PC-9 (cell line): ENCODE data around the gene TNK2. TPM values are rescaled to one million over a fixed set of nuclear protein-coding genes. Genes with fewer than 3 reads are reported as not detected.

ENCODE experiments used
- BruUV-seq: library from RNA; stranded (reverse); fragments of 400-500 nt; replicated peaks from 2 replicates; lab custom pipeline; 2021; lab: Mats Ljungman, UMichigan
- CTCF ChIA-PET: fragments of 300-600 bp; sonication (Branson Sonifier 250); formaldehyde crosslinking; loops from one replicate; lab custom pipeline; 2022; ENCODE audit warnings: antibody characterized with exemption; lab: Charles Lee
- POLR2A ChIA-PET: fragments of 300-600 bp; sonication (Branson Sonifier 250); formaldehyde crosslinking; loops from one replicate; lab custom pipeline; 2022; ENCODE audit warnings: antibody characterized with exemption; ENCODE audit not compliant: unreplicated experiment; lab: Charles Lee
- DNase-seq, 2 experiments: peaks; one replicate each; pipeline versions ENCODE4 v3.0.0 to v3.0.0-alpha.2; 2015 to 2022; ENCODE audit warnings: mixed read lengths in 1 of 2
- H2AFZ ChIP-seq: fragments of 200-600 bp; sonication (generic); 2 replicates; pipeline ENCODE4 v1.8.1; 2017; ENCODE audit warnings: antibody characterized with exemption
- H3F3A ChIP-seq: fragments of 200-600 bp; sonication (generic); 2 replicates; pipeline ENCODE4 v1.8.1; 2017; ENCODE audit warnings: antibody characterized with exemption, mild to moderate bottlenecking, low read depth; ENCODE audit not compliant: insufficient read depth
- H3K27ac ChIP-seq: fragments of 200-600 bp; sonication (generic); 2 replicates; pipeline ENCODE4 v1.6.1; 2016; ENCODE audit warnings: mixed run types
- H3K27me3 ChIP-seq: fragments of 200-600 bp; sonication (generic); 2 replicates; pipeline ENCODE4 v1.6.1; 2016; ENCODE audit warnings: low read depth, mixed run types; ENCODE audit not compliant: insufficient read depth
- H3K36me3 ChIP-seq: fragments of 200-600 bp; sonication (generic); 2 replicates; pipeline ENCODE4 v1.6.1; 2016; ENCODE audit warnings: low read depth, mixed run types
- H3K4me1 ChIP-seq: fragments of 200-600 bp; sonication (generic); replicated peaks from 2 replicates; pipeline ENCODE4 v1.6.1; 2016; ENCODE audit warnings: mixed run types; ENCODE audit not compliant: insufficient read depth
- H3K4me2 ChIP-seq: fragments of 200-600 bp; sonication (generic); 2 replicates; pipeline ENCODE4 v1.6.1; 2017; ENCODE audit warnings: mixed run types
- H3K4me3 ChIP-seq: fragments of 200-600 bp; sonication (generic); 2 replicates; pipeline ENCODE4 v1.6.1; 2016; ENCODE audit warnings: mixed run types
- H3K79me2 ChIP-seq: fragments of 200-600 bp; sonication (generic); 2 replicates; pipeline ENCODE4 v1.6.1; 2017; ENCODE audit warnings: low read depth, mixed run types
- H3K9me2 ChIP-seq: fragments of 200-600 bp; sonication (generic); 2 replicates; pipeline ENCODE4 v1.8.1; 2017; ENCODE audit warnings: mild to moderate bottlenecking; ENCODE audit not compliant: insufficient read depth
- H3K9me3 ChIP-seq: fragments of 200-600 bp; sonication (generic); 2 replicates; pipeline ENCODE4 v1.8.1; 2016; ENCODE audit warnings: low read depth; ENCODE audit not compliant: insufficient read depth
- H4K20me1 ChIP-seq: fragments of 200-600 bp; sonication (generic); 2 replicates; pipeline ENCODE4 v1.8.1; 2017; ENCODE audit not compliant: insufficient read depth
- EZH2 ChIP-seq: fragments of 200-600 bp; sonication (generic); IDR thresholded peaks from 2 replicates; pipeline ENCODE4 v1.8.0; 2017; ENCODE audit warnings: antibody characterized with exemption, low read depth
- intact Hi-C: fragments of 100-400 bp; cut with micrococcal nuclease; formaldehyde crosslinking; loops from one replicate; pipeline ENCODE4 v1.10.0; 2022; ENCODE audit not compliant: unreplicated experiment
- total RNA-seq: library from RNA; stranded (reverse); gene quantifications from 2 replicates; pipeline ENCODE4 v1.2.3, GENCODE V29; 2021
- TF ChIP-seq, protein P1 (sequence below): fragments of 200-600 bp; sonication (generic); conservative IDR thresholded peaks from 2 replicates; pipeline ENCODE4 v1.6.1; 2017; ENCODE audit warnings: mixed run types, antibody characterized with exemption, mild to moderate bottlenecking, moderate library complexity

The TNK2 gene
- total RNA-seq, 1 experiment from 2014 or later = 118 TPM

DNA sequence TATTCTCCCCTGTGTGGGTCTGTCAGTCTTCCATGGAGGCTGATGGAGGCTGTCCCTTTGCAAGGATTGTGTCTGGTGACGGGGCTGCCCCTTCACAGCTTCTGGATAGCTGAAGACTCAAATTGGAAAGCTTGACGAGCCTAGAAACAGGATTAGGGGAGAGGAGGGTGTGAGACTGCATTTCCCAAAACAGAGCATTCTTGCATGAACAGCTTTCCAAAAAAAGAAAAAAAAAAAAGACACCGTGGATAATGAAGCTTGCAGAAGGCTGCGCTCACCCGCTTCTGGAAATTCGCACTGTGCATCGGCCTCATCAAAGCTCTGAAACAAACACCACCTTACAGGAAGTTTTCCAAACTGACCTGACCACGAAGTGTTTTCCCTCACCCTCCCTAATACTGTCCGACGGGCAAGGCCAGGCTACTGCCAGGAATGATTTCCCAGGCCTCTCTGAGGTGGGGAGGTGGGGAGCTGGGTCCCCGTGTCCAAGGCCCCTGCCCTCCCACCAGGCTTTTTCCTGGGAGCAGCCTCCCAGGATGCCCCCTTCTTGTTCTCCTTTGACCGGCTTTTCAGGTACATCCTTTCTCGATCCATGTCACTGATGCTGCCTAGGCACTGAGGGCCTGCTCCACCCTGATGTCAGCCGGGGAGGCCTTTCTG is 71.7 kb downstream of the TNK2 start:
- intact Hi-C loops = no loop called here
- Histone ChIP-seq H3F3A (peaks cover 45% of the 10 kb centered on the region; the same call in 1 of the 2 replicates), H3K4me3 (no peak overlapping the region), H3K79me2 (no peaks in the 10 kb centered on the region), H3K4me2 (no peak overlapping the region), H4K20me1 (no peaks in the 10 kb centered on the region), H3K9me3 (no peaks in the 10 kb centered on the region), H3K27me3 (no peaks in the 10 kb centered on the region), H3K36me3 (no peaks in the 10 kb centered on the region), H3K4me1 (peaks cover 5% of the 10 kb centered on the region; the same call in 1 of the 2 replicates), H3K27ac (no peak overlapping the region), H2AFZ (no peak overlapping the region), H3K9me2 (no peaks in the 10 kb centered on the region)
- TF ChIP-seq, protein P1, sequence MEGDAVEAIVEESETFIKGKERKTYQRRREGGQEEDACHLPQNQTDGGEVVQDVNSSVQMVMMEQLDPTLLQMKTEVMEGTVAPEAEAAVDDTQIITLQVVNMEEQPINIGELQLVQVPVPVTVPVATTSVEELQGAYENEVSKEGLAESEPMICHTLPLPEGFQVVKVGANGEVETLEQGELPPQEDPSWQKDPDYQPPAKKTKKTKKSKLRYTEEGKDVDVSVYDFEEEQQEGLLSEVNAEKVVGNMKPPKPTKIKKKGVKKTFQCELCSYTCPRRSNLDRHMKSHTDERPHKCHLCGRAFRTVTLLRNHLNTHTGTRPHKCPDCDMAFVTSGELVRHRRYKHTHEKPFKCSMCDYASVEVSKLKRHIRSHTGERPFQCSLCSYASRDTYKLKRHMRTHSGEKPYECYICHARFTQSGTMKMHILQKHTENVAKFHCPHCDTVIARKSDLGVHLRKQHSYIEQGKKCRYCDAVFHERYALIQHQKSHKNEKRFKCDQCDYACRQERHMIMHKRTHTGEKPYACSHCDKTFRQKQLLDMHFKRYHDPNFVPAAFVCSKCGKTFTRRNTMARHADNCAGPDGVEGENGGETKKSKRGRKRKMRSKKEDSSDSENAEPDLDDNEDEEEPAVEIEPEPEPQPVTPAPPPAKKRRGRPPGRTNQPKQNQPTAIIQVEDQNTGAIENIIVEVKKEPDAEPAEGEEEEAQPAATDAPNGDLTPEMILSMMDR = no peak
- TF ChIP-seq EZH2 = no peak
- CTCF ChIA-PET = interaction anchor here (0.6 kb wide), 1 partner anchor 82 kb away, joined by 5 read pairs; no protein-coding TSS in a partner anchor
- POLR2A ChIA-PET = no interaction called here
- no TSS peak for BruUV-seq
- DNase-seq = no peak

DNA sequence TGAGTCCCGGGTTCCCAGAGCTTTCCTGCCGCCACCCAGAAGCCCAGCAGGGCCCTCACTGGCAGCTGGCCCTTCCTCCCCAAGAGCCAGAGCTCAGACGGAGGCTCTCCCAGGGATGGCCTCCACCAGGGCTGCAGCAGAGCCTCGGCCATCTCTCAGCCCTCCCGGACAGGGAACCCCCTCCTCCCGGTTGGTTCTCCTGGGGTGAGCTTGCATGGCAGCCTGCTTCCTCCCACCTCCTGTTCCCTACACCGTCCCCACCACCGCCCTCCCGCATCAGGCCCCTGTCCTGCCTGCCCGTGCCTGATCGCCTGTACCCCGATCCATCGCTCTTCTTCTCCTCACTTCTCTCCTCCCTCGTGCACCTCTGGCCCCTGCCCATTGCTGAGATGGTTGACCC is 72.6 kb downstream of the TNK2 start:
- no peaks in the 10 kb centered on the region for H3K9me2 ChIP-seq
- H3K36me3 ChIP-seq = no peaks in the 10 kb centered on the region
- H3K27ac ChIP-seq = no peak overlapping the region
- POLR2A ChIA-PET = no interaction called here
- no peak overlapping the region for H3K4me3 ChIP-seq
- TF ChIP-seq EZH2 = no peak
- TF ChIP-seq, protein P1 = no peak
- no peak overlapping the region for H3K4me2 ChIP-seq
- no peaks in the 10 kb centered on the region for H4K20me1 ChIP-seq
- intact Hi-C loops = no loop called here
- no TSS peak for BruUV-seq
- no peaks in the 10 kb centered on the region for H3K79me2 ChIP-seq
- CTCF ChIA-PET = no interaction called here
- no peak overlapping the region for H2AFZ ChIP-seq
- H3K9me3 ChIP-seq = no peaks in the 10 kb centered on the region
- H3K27me3 ChIP-seq = no peaks in the 10 kb centered on the region
- no peak for DNase-seq
- no peaks in the 10 kb centered on the region for H3K4me1 ChIP-seq
- peaks cover 39% of the 10 kb centered on the region; the same call in 1 of the 2 replicates for H3F3A ChIP-seq

DNA sequence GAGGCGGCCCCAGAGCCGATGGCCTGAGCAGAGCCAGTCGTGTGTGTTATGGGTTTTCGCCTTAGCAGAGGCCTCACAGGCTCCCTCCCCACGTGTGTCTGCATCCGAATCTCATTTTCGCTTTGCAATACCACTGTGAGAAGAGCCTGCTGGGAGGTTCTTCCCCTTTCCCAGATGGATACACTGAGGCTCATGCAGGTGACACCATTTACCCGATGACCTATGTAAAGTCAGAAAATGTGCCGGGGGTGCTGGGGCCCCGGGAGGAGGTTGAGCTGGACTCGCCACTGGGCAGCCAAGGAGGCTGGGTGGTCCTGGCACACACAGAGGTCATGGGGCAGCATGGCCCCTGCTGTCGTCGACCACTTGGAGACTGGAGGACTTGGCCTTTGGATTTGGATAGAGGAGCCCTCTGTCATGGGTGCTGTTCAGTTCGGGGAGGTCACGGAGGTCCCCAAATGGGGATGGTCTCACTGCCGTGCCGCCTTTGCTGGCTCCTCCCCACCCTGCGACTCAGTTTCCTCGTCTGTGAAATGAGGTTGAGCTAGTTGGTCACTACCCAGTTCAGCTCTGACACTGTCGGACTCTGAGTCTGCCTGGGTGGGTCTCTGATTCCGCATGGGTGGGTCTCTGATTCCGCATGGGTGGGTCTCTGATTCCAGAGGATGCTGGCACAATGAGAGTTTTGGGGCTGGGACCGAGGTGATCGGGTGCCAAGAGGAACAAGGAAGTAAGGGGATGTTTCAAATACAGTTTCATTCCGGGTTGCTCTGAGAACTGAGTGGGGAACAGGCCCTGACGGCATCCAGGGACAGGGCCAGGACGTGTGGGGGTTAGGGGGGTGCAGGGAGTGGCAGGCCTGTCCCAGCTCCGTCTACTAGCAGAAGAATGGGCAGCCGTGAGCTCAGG is 73.4 kb downstream of the TNK2 start:
- no peaks in the 10 kb centered on the region for H3K4me1 ChIP-seq
- no peak overlapping the region for H2AFZ ChIP-seq
- no peaks in the 10 kb centered on the region for H3K27me3 ChIP-seq
- TF ChIP-seq EZH2 = no peak
- peaks cover 5% of the 10 kb centered on the region; the same call in 1 of the 2 replicates for H3K36me3 ChIP-seq
- H3K79me2 ChIP-seq = no peaks in the 10 kb centered on the region
- no peak overlapping the region for H3K4me3 ChIP-seq
- no peaks in the 10 kb centered on the region for H3K9me2 ChIP-seq
- no peaks in the 10 kb centered on the region for H3K9me3 ChIP-seq
- POLR2A ChIA-PET = interaction anchor here (0.6 kb wide), 1 partner anchor 663 kb away, joined by 19 read pairs; no protein-coding TSS in a partner anchor
- H3K4me2 ChIP-seq = no peak overlapping the region
- H4K20me1 ChIP-seq = no peaks in the 10 kb centered on the region
- H3K27ac ChIP-seq = no peak overlapping the region
- no TSS peak for BruUV-seq
- CTCF ChIA-PET = no interaction called here
- intact Hi-C loops = no loop called here
- peaks cover 45% of the 10 kb centered on the region; the same call in 1 of the 2 replicates for H3F3A ChIP-seq
- no peak for DNase-seq
